HG03039 (cell line): ENCODE results near the gene MAGI1.

Experiments
- ATAC-seq: cut with Tn5 transposase; IDR thresholded peaks from one replicate; pipeline ENCODE4 v1.9.1; 2021; ENCODE audit warnings: mild to moderate bottlenecking, moderate library complexity; ENCODE audit not compliant: unreplicated experiment

Gene MAGI1

GRCh38 chr3:65352951-65353350, 685.8 kb downstream of the MAGI1 start:
- no peak for ATAC-seq

DNA sequence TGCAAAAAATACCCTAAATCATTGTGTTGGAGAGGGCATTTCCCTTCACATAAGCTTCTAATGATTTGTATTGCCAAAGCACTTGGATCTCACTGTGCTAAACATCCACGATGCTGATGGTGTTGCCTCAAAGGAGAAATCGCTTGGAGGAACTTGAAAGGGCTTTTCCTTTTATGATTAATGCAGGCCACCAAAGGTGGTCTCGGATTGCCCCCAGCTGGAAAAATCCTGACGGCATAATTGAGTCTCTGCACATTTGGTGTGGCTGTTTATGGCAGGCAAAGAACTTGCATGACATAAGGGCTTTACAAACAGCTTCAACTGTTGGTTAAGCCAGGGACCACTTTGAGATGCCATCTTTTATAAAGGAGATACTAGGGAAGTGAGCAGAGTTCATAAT, 687.0 kb downstream of the MAGI1 start:
- ATAC-seq, result no peak

DNA sequence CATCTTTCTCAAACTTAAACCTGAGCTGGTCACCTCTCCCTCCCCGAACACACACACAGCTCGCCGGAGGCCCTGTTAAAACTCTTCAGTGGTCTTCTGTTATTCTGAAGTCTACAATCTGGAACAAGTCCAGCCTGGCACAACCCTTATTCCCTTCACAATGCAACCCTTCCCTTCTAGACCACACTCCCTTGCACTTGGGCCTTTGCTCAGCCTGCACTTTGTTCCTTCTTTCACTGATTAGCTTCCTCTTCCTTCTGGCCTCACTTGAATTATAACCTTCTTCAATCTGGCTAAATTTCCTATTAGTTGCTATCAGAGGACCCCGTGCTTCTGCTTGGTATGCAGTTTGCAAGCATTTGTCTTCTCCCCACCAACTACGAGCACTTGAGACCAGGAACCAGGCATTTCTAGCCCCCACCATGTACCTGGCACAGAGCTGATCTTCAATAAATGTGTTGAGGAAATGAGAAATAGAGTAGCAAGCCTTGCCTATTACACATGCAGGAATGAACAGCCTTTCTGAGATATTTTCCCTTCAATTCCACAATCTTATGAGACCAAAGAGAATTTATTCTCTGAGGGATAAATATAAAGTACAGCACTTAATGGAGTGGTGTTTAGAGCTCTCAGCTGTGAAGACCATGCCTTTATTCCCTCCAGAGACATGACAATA, 687.8 kb downstream of the MAGI1 start:
- no peak for ATAC-seq

DNA sequence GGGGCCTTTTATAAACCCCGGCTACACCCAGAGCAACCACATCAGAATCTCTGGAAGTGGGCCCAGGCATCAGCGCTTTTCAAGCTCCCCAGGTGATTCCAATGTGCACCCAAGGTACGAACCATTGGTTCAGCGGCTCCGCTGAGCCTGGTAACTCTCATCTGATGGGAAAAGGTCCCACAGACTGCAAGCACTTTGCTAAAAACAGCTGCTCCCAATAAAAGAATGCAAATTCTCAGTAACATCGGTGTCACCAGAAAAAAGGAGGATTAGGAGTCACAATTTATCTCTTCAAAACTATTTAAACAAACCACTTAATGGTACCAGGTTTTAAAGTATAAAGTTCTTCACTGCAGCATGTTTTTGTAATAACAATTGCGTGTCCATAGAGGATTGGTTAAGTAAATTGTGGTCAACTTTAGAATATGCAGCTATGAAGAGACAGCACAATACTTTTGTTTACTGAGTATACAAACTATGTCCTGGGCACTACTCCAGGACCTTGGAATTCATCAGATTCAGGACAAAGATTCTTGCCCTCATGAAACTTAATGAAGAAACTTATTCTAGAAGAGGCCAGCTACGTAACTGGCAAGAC, 690.2 kb downstream of the MAGI1 start:
- no peak for ATAC-seq

DNA sequence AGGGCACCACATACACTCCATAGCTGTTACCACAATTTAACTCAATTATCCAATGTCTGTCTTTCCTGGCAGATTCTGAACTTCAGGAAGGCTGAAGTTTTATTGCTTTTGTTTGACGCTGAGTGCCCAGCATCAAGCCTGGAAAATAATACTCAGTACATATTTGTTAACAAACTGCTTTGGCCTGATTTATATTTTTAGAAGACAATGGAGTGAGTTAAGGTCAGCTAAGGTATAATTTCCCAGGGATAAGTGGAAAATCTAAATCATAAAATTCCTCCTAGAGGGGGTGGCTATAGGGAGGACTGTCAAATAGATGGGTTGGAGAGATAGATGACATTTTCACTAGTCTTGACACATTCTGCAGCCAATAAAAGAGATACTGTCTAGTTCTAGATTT, 691.6 kb downstream of the MAGI1 start:
- no peak for ATAC-seq

DNA sequence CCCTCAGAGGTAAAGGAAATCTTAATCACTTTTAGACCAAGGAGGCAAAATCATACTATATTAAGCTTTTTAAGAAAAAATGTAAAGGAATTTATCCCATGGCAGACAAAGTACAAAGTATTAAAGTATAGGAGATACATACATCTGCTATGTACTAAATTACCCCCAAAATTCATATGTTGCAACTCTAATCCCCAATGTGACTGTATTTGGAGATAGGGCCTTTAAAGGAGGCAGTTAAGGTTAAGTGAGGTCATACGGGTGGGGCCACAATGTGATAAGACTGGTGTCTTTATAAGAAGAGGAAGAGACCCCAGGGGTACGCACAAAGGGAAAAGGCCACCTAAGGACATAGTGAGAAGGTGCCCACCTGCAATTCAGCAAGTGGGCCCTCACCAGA, 693.9 kb downstream of the MAGI1 start:
- no peak for ATAC-seq

GRCh38 chr3:65344444-65344843, 694.3 kb downstream of the MAGI1 start:
- ATAC-seq, result no peak

GRCh38 chr3:65343736-65344135, 695.0 kb downstream of the MAGI1 start:
- no peak for ATAC-seq

- no peak for ATAC-seq
These were observed 695.7 kb downstream of the MAGI1 start for GRCh38 chr3:65343026-65343425.

DNA sequence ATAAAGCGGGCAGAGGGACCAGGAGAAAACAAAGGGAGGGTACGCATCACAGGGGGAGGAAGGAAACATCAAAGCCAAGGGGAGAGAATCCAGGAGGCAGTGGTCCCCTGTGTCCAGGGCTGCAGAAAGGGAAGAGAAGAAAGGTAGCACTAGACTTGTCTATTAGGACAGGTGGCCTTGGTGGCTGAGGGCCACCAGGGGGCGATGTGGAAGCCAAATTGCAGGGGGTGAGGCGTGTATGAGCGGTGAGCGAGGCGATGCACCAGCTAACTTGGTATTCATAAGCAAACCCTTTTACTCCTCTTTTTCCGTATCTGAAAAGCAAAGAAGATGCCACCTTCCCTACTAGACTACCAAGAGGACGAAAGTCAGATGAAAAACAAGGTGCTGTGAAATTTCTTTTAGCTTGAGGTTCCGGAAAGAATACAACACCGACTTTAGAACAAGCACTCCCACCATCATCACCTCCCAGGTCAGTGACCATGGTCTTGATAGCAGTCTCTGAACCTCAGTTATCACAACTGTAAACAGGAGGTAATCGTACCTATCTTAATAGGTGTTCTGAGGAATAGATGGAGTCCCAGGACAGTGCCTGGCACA, 696.5 kb downstream of the MAGI1 start:
- no peak for ATAC-seq

- ATAC-seq, result no peak
These were observed 699.5 kb downstream of the MAGI1 start for GRCh38 chr3:65339192-65339740.

DNA sequence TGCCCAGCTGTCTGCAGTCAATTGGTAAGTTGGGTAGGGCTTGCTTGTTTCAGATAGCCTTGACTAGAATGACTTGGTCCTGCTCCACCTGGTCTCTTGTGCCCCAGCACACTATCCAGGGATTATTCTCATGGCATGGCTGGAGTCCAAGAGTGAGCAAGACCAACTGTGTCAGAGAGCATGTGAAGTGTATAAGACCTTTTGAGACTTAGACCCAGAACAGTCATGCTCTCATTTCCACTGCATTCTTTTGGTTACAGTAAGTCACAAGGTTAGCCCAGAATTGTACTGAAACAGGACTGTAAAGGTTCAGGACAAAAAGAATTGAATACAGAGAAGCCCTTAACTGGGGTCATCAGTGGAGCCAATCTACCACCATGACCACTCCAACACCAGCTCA, 700.1 kb downstream of the MAGI1 start:
- ATAC-seq, result no peak

GRCh38 chr3:65335587-65335986, 703.1 kb downstream of the MAGI1 start:
- no peak for ATAC-seq

DNA sequence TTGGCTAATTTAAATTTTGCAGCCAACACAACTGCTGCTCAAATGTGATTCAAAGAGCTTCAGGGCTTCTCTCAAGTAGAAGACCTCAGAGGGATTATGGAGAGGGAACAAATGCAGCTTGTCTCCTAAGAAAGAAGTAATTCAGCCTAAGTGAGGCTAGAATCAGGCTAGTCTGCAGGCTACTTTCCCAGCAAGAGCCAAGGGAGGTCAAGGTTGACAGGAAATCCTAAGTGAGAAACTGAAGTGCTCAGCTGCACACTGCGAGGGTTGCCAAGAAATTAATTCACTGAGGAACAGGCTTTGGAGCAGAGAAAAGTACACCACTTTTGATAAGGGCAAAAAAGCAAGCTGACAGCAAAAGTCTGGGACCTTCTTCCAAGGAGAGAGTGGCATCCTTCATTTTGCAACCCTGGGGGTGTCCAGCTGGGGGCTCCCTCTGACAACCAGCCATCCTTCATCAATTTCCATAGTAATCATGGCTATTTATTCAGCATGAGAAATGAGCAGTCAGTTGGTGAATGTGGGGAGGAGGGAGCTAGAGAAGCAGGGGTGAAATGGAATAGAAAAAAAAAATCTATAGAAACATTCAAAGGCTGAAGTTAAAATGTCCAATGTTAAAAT, 704.6 kb downstream of the MAGI1 start:
- no peak for ATAC-seq

DNA sequence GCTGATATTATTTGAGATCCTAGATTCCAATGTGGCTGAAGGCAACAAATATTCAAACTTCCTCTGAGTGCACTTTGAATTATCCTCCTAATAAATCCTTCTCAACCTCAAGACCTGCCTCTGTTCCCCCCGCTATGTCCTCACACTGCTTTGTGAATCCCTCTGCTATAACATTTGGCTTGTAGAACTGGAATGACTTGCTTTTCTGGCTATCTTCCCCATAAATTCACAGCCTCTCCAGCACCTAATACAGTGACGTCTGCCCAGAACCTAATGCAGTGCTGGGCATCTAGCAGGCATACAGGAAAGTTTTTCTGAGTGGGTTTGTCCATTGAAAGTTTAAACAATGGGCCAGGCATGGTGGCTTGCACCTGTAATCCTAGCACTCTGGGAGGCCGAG, 707.0 kb downstream of the MAGI1 start:
- ATAC-seq, result no peak

- no peak for ATAC-seq
These were observed 708.6 kb downstream of the MAGI1 start for GRCh38 chr3:65330072-65330471.

DNA sequence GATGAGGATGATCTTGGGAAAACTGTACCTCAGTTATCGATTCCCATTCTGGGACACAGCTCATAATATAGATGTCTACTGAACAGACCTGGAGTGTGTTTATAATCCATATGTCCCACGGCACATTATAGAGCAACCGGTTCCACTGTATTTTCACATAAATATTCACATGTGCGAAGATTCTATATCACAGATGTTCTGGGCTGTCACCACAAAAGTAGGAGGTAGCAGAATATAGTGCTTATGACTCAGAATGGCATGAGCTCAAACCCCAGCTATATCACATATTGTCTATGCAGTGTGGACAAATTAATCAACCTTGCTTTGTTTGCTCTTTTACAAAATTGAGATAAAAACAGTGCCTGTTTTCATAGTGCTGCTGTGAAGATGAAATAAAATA, 710.6 kb downstream of the MAGI1 start:
- ATAC-seq, result no peak

DNA sequence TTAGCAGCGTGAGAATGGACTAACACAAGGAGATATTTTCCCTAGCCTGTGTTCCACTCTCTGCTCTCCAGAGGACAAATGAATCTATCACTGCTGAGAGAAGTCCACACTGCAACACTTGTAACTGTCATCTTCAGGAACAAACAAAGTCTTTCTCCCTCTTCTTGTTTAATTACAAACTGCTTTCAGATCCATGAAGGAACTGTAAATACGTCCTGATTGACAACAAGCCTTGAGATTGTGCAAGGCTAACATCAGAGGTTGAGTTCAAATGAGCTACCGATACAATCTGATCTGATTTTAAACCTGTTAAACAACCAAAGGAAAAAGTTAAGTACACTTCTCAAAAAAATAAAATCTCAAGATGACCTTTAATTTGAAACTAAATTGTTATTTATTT, 712.1 kb downstream of the MAGI1 start:
- ATAC-seq, result no peak

DNA sequence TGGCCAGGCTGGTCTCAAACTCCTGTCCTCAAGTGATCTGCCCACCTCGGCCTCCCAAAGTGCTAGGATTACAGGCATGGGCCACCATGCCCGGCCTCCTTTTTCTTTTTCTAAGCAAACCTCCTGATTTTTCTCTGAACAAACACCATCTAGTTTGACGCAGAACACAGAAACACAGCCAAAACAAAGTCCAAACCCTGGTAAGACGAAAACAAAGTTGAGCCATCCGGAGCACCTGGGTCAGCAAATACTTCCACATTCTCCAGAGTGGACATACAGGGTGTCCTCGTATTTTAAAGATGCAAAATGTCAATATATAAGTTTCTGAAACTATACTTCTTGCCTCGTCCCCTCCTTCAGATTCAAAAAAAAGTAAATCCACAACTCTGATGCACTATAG, 715.8 kb downstream of the MAGI1 start:
- ATAC-seq, result no peak

DNA sequence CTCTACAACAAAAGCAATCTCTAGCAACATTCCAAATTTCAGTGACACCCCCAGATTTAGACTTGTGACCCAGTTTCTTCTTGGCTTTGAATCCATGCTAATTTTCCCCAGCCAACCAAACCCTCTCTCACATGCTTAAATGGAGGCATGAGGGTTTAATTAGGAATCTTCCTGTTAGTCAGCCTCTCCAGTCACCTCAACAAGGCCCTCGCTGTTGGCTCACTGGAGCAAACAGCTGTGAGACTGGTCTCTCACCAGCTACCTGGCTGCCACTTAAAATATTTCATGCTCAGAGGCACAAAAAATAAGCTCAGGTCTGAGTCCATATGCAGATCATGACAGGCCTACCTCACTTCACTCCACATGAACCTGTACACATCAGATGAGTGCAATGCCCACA, 720.5 kb downstream of the MAGI1 start:
- ATAC-seq, result no peak

DNA sequence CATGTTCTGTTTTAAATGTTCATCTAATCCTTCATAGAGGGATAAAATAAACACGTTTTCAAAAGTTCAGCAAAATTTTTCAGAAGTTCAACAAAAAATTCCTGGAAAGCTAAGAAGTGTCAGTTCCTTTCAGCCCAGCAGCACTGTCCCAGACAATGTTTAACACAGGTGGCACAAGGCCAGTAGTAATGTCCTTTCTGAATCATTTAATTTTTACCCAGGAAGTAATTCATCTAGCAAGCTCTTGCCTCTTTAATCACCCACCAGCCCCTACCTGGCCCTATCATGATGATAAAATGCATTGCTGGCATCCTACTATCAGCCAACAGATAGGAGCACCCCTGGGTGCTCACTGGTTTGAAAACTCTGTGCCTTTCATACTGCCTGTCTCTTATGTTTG, 723.8 kb downstream of the MAGI1 start:
- ATAC-seq, result no peak

DNA sequence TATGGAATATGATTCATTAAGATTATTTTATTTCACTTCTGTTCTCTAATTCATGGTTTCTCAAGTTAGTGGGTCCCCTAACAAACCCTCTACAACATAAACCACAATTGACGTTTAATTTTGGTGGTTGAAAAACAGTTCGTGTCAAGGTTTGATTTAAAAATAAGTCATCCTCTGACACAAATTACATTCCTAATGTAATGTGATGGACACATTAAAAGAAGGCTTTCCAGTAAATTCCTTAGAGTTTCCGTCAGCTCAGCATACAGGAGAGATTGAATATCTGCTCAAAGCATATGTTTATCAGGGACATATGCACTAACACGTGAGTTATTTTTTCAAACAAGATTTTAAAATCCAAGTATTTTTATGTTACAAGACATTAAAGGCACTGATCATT, 724.4 kb downstream of the MAGI1 start:
- no peak for ATAC-seq
